CD14-positive monocyte (primary cell): ENCODE results near the gene ARID3A. TPM values are rescaled to one million over a fixed set of nuclear protein-coding genes. Genes with fewer than 3 reads are reported as not detected.

ENCODE experiments used
- DNase-seq, 3 donors: peaks; one replicate each; pipeline ENCODE4 v3.0.0-alpha.2; 2011 to 2022
- H2AFZ ChIP-seq: 2 replicates; pipeline ENCODE4 v1.6.0; 2012; ENCODE audit warnings: mild to moderate bottlenecking, low read depth, low read length, inconsistent platforms; ENCODE audit not compliant: insufficient read depth, poor library complexity, severe bottlenecking
- H3K27ac ChIP-seq, 2 donors: 1 replicate in 1 of 2; 2 replicates in 1 of 2; pipeline ENCODE4 v1.5.1; 2012 to 2013; ENCODE audit warnings: low read length in 2 of 2, control low read depth in 1 of 2, inconsistent platforms in 1 of 2, low read depth in 1 of 2, mild to moderate bottlenecking in 1 of 2
- H3K27me3 ChIP-seq, 2 donors: one replicate each; pipeline versions ENCODE4 v1.6.0 to v1.6.1; 2011 to 2013; ENCODE audit warnings: low read length in 2 of 2; ENCODE audit not compliant: control insufficient read depth in 2 of 2, insufficient read depth in 2 of 2
- H3K36me3 ChIP-seq, 2 donors: replicated peaks in 1 of 2; 1 replicate in 1 of 2; 2 replicates in 1 of 2; pipeline versions ENCODE4 v1.5.1 to v1.6.1; 2012 to 2013; ENCODE audit warnings: low read length in 2 of 2, control low read depth in 1 of 2, inconsistent platforms in 1 of 2, mild to moderate bottlenecking in 1 of 2; ENCODE audit not compliant: insufficient read depth in 2 of 2, control insufficient read depth in 1 of 2
- H3K4me1 ChIP-seq, 2 donors: 1 replicate in 1 of 2; 2 replicates in 1 of 2; pipeline versions ENCODE4 v1.5.1 to v1.6.1; 2012 to 2013; ENCODE audit warnings: low read length in 2 of 2, control low read depth in 1 of 2, inconsistent platforms in 1 of 2, mild to moderate bottlenecking in 1 of 2, moderate library complexity in 1 of 2; ENCODE audit not compliant: insufficient read depth in 2 of 2, control insufficient read depth in 1 of 2
- H3K4me2 ChIP-seq: replicated peaks from 2 replicates; pipeline ENCODE3; 2012; ENCODE audit warnings: low read length, moderate library complexity, mild to moderate bottlenecking; ENCODE audit not compliant: poor library complexity, severe bottlenecking; ENCODE audit errors: extremely low read depth
- H3K4me3 ChIP-seq, 3 experiments: fragments of 200-600 bp in 1 of 3; sonication (generic) in 1 of 3; replicated peaks in 1 of 3; 1 replicate in 2 of 3; 2 replicates in 1 of 3; pipeline ENCODE4 v1.5.1; 2011 to 2013; ENCODE audit warnings: low read length in 3 of 3, mild to moderate bottlenecking in 3 of 3, control low read depth in 2 of 3, low read depth in 2 of 3, inconsistent platforms in 1 of 3, moderate library complexity in 1 of 3
- H3K79me2 ChIP-seq: 2 replicates; pipeline ENCODE4 v1.6.0; 2012; ENCODE audit warnings: mild to moderate bottlenecking, control low read depth, inconsistent platforms, low read length, moderate library complexity; ENCODE audit not compliant: insufficient read depth
- H3K9ac ChIP-seq: 2 replicates; pipeline ENCODE4 v1.6.0; 2017; ENCODE audit warnings: low read length, mild to moderate bottlenecking; ENCODE audit not compliant: insufficient read depth, poor library complexity, severe bottlenecking
- H3K9me3 ChIP-seq, 2 donors: replicated peaks in 1 of 2; 1 replicate in 1 of 2; 2 replicates in 1 of 2; pipeline versions ENCODE4 v1.5.1 to v1.6.1; 2012 to 2013; ENCODE audit warnings: low read length in 2 of 2, control low read depth in 1 of 2; ENCODE audit not compliant: control insufficient read depth in 1 of 2, insufficient read depth in 1 of 2
- H4K20me1 ChIP-seq: 2 replicates; pipeline ENCODE4 v1.6.0; 2012; ENCODE audit warnings: mild to moderate bottlenecking, low read length, control low read depth, moderate library complexity; ENCODE audit not compliant: insufficient read depth
- H3K27ac Mint-ChIP-seq, 7 donors: one replicate each; pipeline ENCODE4 v1.8.0; 2020; ENCODE audit warnings: mild to moderate bottlenecking in 7 of 7, mixed read lengths in 7 of 7, moderate library complexity in 6 of 7, inconsistent platforms in 2 of 7
- H3K27me3 Mint-ChIP-seq, 3 donors: one replicate each; pipeline ENCODE4 v1.8.0; 2021 to 2022; ENCODE audit warnings: low read depth in 3 of 3, mild to moderate bottlenecking in 3 of 3, mixed read lengths in 3 of 3, moderate library complexity in 3 of 3, inconsistent platforms in 1 of 3
- H3K36me3 Mint-ChIP-seq, 2 donors: one replicate each; pipeline ENCODE4 v1.8.0; 2020; ENCODE audit warnings: mixed read lengths in 2 of 2, inconsistent platforms in 1 of 2, mild to moderate bottlenecking in 1 of 2
- H3K4me1 Mint-ChIP-seq: one replicate; pipeline ENCODE4 v1.8.0; 2020; ENCODE audit warnings: mild to moderate bottlenecking, mixed read lengths
- H3K4me3 Mint-ChIP-seq, 2 donors: one replicate each; pipeline ENCODE4 v1.8.0; 2020; ENCODE audit warnings: mild to moderate bottlenecking in 2 of 2, mixed read lengths in 2 of 2, moderate library complexity in 1 of 2
- H3K9me3 Mint-ChIP-seq, 7 donors: one replicate each; pipeline ENCODE4 v1.8.0; 2020 to 2022; ENCODE audit warnings: mixed read lengths in 7 of 7, mild to moderate bottlenecking in 6 of 7, moderate library complexity in 6 of 7, inconsistent platforms in 2 of 7
- WGBS: methylation state at CpG from one replicate; pipeline ENCODE4 v1.1.5; 2013; ENCODE audit warnings: missing lambda C conversion rate; ENCODE audit not compliant: insufficient coverage; 5-methylcytosine and 5-hydroxymethylcytosine counted together
- intact Hi-C, 2 donors: fragments of 100-400 bp; cut with micrococcal nuclease; formaldehyde crosslinking; loops; one replicate each; pipeline versions ENCODE4 v1.15.0 to v1.15.1; 2023
- polyA plus RNA-seq, 3 donors: library from polyadenylated mRNA; depleted of rRNA in 1 of 3; unstranded in 2 of 3; stranded (reverse) in 1 of 3; fragments of 300-500 nt in 2 of 3; fragments of >200 nt in 1 of 3; fragmentation: Illumina TruSeq in 2 of 3; gene quantifications; 1 replicate in 2 of 3; 2 replicates in 1 of 3; pipeline ENCODE4 v1.2.3, GENCODE V29; 2012 to 2021
- TF ChIP-seq, protein P1 (sequence below): fragments of 200-600 bp; IDR thresholded peaks from one replicate; pipeline ENCODE4 v1.8.0; 2022; ENCODE audit warnings: antibody characterized with exemption, mild to moderate bottlenecking

ARID3A gene
- polyA plus RNA-seq, 3 donors, result 2.1 to 41.6 (median 3.2) TPM

DNA sequence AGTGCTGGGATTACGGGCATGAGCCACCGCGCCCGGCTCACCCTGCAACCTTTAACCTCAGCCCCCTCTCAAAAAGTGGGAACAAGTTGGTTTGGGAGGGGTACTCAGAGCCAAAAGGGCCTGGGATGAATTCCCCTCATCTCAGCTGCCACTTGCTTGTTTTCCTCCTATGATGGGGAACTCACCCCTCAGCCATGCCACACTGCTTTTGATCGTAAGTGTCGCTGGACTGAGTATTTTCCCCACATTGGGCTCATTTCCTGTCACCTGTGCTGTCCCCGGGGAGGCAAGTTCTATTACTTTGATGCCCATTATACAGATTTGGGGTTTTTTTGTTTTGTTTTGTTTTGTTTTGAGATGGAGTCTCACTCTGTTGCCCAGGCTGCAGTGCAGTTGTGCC, 19.4 kb upstream of the ARID3A start:
- no peak for DNase-seq
- peak overlapping the region in 1 of 7 donors; percentile 25 for H3K27ac Mint-ChIP-seq
- H2AFZ ChIP-seq, result no peak overlapping the region
- peaks cover 58% of the 10 kb centered on the region for H4K20me1 ChIP-seq
- H3K36me3 Mint-ChIP-seq, result peaks cover 16 to 50% of the 10 kb centered on the region in 2 donors
- TF ChIP-seq, protein P1, sequence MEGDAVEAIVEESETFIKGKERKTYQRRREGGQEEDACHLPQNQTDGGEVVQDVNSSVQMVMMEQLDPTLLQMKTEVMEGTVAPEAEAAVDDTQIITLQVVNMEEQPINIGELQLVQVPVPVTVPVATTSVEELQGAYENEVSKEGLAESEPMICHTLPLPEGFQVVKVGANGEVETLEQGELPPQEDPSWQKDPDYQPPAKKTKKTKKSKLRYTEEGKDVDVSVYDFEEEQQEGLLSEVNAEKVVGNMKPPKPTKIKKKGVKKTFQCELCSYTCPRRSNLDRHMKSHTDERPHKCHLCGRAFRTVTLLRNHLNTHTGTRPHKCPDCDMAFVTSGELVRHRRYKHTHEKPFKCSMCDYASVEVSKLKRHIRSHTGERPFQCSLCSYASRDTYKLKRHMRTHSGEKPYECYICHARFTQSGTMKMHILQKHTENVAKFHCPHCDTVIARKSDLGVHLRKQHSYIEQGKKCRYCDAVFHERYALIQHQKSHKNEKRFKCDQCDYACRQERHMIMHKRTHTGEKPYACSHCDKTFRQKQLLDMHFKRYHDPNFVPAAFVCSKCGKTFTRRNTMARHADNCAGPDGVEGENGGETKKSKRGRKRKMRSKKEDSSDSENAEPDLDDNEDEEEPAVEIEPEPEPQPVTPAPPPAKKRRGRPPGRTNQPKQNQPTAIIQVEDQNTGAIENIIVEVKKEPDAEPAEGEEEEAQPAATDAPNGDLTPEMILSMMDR, result no peak
- H3K4me3 Mint-ChIP-seq, result no peak overlapping the region
- H3K79me2 ChIP-seq, result peaks cover 76% of the 10 kb centered on the region
- peaks cover 0 to 2% (median 0%) of the 10 kb centered on the region in 3 donors for H3K27me3 Mint-ChIP-seq
- H3K4me3 ChIP-seq, result no peak overlapping the region
- no peak overlapping the region for H3K4me2 ChIP-seq
- no CpG with 5 or more reads among the region's 7 CpGs for WGBS
- no peaks in the 10 kb centered on the region for H3K9me3 Mint-ChIP-seq
- peaks cover 40 to 46% of the 10 kb centered on the region in 2 donors for H3K4me1 ChIP-seq
- no peaks in the 10 kb centered on the region for H3K27me3 ChIP-seq
- H3K9me3 ChIP-seq, result no peaks in the 10 kb centered on the region
- H3K9ac ChIP-seq, result no peak overlapping the region
- no peak overlapping the region for H3K27ac ChIP-seq
- peaks cover 4 to 7% of the 10 kb centered on the region in 2 donors for H3K36me3 ChIP-seq
- intact Hi-C loops, result no loop called here
- H3K4me1 Mint-ChIP-seq, result peaks cover 44% of the 10 kb centered on the region

DNA sequence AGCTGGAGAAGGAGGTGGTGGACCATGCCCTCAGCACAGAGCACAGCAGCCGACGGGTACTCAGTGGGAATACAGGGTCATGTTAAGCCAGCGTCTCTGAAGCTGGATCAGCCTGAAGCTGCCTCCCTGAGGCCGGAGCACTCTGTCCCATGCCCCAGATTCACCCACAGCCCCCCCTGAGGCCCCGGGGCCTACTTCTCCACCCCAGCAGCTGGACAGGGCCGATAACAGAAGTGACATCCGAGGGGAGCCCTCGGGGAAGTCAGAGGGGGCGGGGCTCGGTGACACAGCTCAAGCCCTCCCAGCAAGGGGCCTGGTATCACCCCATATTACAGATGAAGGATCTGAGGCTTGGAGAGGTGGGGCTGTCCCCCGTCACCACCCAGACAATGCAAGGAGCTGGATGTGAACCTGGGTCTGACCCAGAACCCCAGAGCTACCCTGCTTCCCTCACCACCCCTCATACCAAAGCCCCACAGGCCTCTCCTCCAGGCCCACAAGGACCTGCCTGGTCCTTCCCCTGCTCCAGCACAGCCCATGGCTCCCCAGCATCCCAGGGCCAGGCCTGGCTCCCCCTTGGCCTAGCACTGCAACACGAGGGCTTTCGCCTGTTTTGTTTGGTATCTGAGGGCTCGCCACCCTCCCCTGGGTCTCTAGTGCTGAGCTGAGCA, 18.5 kb upstream of the ARID3A start:
- DNase-seq, result peak; percentile 46 to 72 (median 51)
- H2AFZ ChIP-seq, result no peak overlapping the region
- H3K27me3 ChIP-seq, result no peaks in the 10 kb centered on the region
- peak overlapping the region in 1 of 2 donors; percentile 55 for H3K4me3 Mint-ChIP-seq
- peaks cover 0 to 2% (median 0%) of the 10 kb centered on the region in 3 donors for H3K27me3 Mint-ChIP-seq
- H3K27ac Mint-ChIP-seq, result peak overlapping the region; percentile 59 to 96 (median 83)
- H3K4me2 ChIP-seq, result peak overlapping the region; percentile 22
- H3K4me1 Mint-ChIP-seq, result peaks cover 44% of the 10 kb centered on the region
- intact Hi-C loops, result no loop called here
- no peaks in the 10 kb centered on the region for H3K9me3 ChIP-seq
- WGBS, result 44% methylated on average over 9 of the region's 14 CpGs
- peaks cover 81% of the 10 kb centered on the region for H3K79me2 ChIP-seq
- peaks cover 40 to 51% of the 10 kb centered on the region in 2 donors for H3K4me1 ChIP-seq
- peak overlapping the region; percentile 27 for H3K9ac ChIP-seq
- peaks cover 0 to 3% of the 10 kb centered on the region in 2 donors for H3K36me3 ChIP-seq
- H3K27ac ChIP-seq, result peak overlapping the region; percentile 34 to 68
- H3K4me3 ChIP-seq, result peak overlapping the region in 1 of 3 experiments; percentile 38
- H3K9me3 Mint-ChIP-seq, result no peaks in the 10 kb centered on the region
- peaks cover 13 to 43% of the 10 kb centered on the region in 2 donors for H3K36me3 Mint-ChIP-seq
- peaks cover 50% of the 10 kb centered on the region for H4K20me1 ChIP-seq
- TF ChIP-seq, protein P1, result no peak
